ENCODE measurements around the gene PDK4.
A peak's percentile ranks its signal among the peaks of the same experiment; 100 is the strongest.

PDK4 gene

DNA sequence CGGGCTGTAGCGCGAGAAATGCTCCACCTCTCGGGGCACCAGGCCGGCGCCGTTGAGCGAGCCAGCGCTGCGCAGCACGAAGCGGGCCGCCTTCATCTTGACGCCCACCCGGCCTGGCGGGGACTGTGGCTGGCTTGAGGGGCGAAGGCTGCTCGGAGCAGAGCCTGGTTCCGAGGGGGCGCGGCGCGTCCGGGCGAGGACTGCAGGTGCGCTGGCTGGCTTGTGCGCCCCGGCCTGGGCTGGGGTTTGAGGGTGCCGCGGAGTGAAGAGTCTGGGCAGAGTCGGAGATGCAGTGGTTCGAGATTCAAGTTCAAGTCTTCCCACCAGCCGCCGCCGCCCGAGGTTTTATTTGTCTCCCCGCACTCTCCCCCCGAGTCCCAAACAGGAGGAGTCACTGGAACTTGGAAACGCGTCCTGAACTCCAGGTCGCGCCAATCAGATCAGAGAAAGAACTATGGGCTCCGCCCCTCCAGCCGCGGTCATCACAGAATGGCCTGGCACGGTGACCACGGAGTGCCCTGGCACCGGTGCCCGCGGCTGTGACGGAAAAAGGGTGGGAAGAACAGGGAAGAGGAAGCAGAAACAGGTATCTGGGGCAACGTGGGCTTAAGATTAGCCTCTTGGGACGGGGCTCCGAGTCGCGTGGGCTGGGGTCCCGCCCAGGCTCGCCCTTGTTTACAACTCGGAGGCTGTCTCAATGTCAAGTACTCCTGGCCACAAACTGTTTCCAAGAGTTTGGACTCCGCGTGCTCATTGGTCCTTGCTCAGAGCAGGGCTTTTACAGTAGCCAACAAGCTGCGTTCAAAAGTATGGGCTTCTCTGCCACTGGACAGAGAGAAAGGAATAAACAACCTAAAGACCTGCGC is at the start of gene PDK4:
PDK4 (minus strand) TSS at position 319 of the 866 bp plus-strand sequence; CDS start at position 96, 223 bp downstream.
- intact Hi-C loops (cut with DNase I): loop anchor here (5.0 kb wide), 2 partner anchors 49 to 91 kb away; no protein-coding TSS in a partner anchor
- DNase-seq: peak; percentile 79 to 99 (median 92)

DNA sequence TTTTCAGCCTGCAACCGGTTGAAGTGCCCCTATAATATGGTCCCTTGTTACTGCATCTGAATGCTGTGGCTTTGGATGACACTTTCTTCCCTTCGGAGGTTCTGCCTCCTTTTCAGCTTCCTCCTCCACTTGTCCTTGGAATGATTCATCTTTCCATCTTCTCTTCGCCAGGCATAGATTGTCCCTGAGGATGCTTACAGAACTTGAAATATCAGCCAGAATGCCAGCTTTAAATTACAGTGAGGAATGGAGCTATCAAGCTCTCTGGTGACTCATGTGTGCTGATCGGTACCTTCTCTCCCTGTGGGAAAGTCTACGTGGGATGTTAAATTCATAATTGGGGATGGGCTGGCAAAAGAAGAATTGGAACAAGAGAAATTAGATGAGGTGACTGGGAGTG is 45.9 kb upstream of the PDK4 start:
- DNase-seq: no peak
- intact Hi-C loops (cut with DNase I): no loop called here

DNA sequence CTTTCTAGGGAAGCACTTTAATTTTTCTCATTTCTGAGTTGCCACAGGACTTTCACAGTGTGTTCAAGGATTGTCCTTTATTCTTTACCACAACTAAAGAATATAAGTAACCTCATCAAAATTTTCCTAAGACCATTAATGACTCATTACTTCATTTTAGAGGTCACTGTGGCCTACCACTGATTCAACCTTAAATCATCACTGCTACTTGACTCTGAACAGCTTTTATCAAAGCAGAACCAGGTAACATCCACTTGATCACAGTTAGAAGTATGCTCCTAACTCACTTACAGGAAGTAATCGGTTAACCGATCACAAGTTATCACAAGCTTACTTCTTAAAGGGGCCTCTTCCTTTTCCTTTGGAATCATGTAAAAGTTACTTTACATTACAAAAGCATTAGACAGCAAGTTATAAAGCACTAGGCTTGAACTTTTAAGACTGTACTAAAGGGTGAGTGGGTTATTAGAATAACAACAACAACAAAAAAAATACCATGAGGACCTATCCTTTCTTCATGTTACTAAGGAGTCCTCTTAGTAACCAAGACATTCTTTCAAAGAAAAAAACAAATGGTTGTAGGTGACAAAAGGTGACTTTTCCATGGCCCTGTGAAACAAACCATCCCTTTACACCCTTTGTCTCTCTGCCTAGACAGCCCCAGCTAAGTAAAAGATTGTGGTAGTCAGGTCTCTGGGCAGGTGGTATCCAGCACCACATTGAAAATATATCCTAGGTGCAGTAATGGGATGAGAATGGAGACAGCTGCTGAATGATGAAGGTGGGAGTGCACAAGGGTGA is 40.0 kb upstream of the PDK4 start:
- no peak for DNase-seq
- intact Hi-C loops (cut with DNase I): no loop called here

DNA sequence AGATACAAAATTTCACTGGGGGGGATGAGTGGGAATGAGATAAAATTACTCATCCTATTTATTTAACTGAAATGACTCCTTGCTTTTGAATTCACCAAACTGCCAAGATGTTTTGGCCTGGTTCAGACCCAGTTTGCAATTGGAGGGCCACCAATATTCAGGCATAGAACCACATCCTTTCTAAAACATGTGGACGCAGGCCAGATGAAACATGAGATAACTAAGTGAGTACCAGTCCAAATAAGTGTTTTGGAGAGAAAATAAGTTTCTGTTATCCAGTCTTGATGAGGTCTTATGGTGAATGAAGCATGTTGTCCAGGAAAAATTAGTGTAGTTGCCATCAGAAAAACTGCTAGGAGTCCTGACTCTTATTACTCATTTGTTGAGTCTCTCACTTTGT is 36.3 kb upstream of the PDK4 start:
- intact Hi-C loops (cut with DNase I): no loop called here
- no peak for DNase-seq

DNA sequence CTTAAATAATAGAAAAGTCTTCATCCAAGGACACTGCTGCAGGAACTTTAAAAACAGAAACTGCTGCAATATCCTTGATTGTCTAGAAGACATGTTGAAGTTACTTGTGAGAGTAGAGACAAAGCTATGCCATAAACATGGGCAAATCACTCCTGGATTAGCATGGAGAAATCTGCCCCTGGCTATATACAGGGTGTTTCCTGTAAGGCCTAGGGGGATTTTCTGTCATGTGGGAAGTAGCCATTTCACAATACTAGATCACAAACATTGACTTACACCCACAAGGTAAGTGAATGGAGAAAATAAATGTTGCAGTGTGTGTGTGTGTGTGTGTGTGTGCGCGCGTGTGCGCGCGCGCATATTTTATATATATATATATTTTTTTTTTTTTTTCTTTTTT is 35.2 kb upstream of the PDK4 start:
- intact Hi-C loops (cut with DNase I): no loop called here
- DNase-seq: no peak

DNA sequence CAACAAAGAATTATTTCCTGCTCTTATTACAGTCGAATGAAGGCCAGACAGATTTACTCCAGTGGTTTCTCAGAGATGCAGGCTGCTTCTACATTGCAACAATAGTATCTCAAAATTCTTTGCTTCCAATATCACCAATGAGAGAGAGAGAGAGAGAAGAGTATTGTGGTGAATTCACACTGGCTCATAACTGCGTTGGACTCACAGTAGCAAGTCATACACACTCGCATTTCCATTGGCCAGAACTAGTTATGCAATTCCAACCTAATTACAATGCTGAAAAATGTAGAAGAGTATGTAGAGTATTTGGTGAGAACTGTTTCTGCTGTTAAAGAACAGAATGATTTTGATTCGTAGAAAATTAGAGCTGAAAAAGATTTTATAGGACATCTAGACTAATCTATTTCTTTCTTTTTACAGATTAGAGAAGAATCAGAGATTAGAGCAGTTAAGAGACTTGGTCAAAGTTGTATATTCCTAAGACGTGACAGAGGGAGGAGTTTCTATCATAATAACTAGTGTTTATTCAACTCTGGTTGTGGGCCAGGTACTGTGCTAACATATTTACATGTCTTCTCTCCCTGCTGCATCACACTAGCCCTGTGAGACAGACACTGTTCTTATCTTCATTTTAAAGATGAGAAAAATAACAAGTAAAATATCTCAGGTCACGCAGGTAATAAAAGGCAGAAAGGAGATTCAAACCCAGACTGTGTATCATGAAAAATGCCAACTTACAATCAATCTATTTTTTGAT is 34.6 kb upstream of the PDK4 start:
- DNase-seq: no peak
- intact Hi-C loops (cut with DNase I): no loop called here

DNA sequence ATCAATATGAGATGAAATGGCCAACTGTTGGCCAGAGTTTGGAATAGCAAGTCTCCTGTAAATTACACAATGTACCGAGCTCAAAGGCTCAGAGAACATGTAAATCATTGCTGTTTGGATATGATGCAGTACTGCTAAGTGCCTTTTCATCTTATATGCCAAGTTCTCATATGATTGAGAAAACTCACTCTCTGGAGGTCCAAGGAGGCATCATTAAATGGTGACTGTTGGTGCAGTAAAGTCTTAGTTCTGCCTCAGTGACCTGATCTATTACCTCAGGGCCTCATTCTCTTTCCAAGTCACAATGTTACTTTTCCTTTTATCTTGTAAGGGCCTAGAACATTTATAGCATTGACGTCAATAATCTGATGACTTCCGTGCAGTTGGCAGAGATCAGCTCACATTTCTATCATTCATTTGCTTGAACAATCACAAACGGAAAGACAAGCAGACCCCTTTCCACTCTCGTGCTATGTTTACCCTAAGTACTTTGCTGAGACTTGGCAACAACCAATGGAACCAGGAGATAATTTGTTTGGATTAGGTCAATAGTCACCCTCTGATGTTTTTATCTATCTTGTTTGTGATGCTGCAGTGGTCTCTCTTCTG is 32.6 kb upstream of the PDK4 start:
- DNase-seq: no peak
- intact Hi-C loops (cut with DNase I): no loop called here

DNA sequence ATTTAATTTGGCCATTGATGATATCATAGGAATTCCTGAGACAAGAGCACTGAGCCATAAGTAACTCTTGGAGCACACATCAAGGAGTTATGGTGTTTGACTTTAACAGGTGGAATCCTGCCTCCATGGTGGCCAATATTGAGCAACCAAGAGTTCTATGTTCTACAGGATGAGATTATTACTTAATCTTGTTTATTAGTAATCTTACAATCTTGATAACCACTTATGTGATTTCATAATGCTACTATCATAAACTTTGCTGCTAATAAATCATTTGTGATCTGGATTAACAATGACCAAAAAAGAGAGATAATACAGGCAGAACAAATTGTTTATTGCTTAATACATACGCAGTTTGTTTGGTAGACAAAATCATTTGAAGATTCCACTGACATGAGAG is 27.5 kb upstream of the PDK4 start:
- intact Hi-C loops (cut with DNase I): no loop called here
- no peak for DNase-seq

DNA sequence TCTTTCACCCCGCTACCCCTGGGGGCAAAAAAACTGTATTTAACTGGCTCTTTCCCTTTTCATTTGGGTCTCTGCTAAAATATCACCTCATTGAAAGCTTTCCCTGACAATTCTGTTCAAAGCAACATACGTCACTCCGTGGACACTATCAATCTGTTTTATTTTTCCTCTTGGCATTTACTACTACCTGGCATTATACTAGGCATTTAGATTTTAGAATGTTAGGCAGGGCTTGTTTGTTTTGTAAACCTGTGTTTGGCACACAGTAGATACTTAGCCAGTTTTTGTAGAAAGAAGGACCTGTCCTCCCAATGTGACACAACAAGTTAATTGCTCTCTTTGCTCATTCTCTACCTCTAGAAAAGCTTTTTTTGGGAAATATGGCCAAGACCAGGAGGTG is 26.5 kb upstream of the PDK4 start:
- DNase-seq: no peak
- intact Hi-C loops (cut with DNase I): no loop called here

DNA sequence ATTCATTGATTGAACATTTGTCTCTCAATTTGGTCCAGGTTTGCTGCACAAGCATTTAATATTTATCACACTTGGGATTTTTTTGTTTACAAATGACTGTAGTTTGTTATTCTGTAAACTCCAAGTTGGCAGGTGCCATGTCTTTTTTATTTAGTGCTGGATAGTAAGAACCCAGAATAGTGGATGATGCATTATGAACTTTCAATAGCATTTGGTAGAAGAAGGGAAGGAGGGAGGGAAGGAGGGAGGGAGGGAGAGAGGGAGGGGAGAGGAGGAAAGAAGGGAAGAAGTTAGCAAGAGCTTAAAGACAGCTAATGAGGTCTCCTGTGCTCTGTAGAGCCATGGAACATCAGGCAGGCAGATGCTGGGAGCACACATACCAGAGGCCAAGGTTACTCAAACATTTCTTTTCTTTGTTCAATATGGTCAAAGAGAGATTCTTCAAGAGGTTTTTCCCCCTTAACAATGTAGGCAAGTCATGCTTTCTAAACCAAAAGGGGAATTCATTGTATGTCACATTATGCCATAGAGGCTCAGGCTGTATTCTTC is 25.8 kb upstream of the PDK4 start:
- DNase-seq: no peak
- intact Hi-C loops (cut with DNase I): no loop called here

DNA sequence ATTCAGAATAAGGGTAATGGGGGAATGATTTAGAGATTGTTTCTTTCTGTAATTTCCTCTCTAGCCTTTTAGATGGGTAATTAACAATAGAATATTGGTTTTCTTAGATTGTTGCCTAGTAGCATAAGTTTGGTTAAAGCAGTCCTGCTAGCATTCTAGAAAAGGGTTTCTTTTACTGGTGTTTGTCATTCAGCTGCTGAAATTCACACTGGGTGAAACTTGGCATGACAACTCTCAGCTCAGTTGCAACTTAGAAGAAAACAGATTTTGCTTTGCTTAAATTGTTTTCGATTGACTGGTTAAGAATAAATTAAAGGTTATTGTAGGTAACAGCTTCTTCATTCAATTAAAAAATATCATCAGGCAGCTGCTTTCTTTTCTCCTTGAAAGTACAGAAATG is 25.1 kb upstream of the PDK4 start:
- intact Hi-C loops (cut with DNase I): no loop called here
- DNase-seq: no peak

DNA sequence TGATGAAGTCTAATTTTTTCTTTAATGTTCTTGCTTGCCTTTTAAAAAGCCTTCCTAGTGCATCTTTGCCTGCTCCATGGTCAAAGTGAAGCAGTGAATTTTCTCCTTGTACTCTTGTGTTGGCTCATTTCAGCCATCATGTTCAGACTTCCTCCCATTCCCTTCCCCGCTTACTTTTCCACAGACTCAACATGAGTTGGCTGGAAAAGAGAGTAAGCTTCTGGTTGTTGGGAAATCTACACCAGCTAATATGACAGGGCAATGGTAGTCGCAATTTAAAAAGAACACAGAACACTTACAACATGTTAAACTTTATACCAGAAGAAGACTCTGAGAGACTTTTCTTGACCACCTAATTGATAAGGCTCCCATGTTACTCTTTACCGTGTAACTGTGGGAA is 24.3 kb upstream of the PDK4 start:
- intact Hi-C loops (cut with DNase I): no loop called here
- DNase-seq: no peak

DNA sequence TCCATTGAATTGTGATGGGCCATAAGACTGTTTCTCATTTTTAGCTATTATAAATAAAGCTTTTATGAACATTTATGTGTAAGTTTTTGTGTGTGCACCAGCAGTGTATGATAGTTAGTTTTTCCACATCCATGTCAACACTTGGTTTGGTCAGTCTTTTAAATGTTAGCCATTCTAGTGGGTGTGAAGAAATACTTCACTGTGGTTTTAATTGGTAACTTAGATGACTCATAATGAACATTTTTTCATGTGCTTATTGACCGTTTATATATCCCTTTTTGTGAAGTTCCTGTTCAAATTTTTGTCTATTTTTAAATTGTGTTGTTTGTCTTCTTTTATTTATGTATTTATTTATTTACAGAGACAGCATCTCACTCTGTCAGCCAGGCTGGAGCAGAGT is 23.6 kb upstream of the PDK4 start:
- no peak for DNase-seq
- intact Hi-C loops (cut with DNase I): no loop called here

DNA sequence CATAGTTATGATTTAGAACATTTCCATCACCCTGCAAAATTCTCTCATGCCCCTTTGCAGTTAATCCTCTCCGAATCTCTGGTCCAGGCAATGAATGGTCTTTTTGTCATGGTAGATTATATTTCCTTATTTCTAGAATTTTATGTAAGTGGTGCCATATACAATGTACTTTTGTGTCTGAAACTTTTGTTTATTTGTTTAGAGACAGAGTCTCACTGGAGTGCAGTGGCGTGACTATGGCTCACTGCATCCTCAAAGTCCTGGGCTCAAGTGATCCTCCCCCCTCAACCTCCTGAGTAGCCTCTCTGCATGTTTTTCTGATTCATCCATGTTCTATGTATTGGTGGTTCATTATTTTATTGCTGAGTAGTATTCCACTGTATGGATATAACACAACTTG is 23.2 kb upstream of the PDK4 start:
- peak in 1 of 10 donors; percentile 58 for DNase-seq
- intact Hi-C loops (cut with DNase I): no loop called here

DNA sequence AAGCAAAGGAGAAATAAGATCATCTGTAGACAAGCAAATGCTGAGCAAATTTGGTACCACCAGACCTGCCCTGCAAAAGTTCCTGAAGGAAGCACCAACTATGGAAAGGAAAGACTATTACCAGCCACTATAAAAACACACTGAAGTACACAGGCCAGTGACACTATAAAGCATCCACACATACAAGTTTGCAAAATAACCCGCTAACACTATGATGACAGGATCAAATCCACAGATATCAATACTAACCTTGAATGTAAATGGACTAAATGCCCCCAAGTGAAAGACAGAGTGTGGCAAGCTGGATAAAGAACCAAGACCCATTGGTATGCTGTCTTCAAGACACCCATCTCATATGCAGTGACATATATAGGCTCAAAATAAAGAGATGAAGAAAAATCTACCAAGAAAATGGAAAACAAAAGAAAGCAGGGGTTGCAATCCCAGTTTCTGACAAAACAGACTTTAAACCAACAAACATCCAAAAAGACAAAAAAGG is 18.2 kb upstream of the PDK4 start:
- intact Hi-C loops (cut with DNase I): no loop called here
- DNase-seq: no peak

DNA sequence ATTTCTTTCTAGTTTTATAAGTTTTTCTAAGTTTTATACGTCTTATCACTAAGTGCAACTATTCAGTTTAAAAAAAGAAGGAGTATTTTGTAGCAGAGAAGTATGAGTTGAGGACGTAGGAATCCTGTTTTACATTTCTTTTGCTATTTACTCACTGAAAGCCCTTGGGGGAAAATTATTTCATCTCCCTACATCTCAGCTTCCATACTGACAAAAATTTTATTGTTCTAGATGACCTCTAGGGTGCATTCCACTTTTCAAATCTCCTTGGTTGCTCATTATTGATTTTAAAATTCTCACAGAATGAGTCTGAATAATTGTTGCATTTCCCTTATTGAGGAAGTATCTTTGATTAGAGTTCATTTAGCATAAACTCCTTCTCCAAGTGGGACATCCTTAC is 14.9 kb upstream of the PDK4 start:
- DNase-seq: no peak
- intact Hi-C loops (cut with DNase I): no loop called here

DNA sequence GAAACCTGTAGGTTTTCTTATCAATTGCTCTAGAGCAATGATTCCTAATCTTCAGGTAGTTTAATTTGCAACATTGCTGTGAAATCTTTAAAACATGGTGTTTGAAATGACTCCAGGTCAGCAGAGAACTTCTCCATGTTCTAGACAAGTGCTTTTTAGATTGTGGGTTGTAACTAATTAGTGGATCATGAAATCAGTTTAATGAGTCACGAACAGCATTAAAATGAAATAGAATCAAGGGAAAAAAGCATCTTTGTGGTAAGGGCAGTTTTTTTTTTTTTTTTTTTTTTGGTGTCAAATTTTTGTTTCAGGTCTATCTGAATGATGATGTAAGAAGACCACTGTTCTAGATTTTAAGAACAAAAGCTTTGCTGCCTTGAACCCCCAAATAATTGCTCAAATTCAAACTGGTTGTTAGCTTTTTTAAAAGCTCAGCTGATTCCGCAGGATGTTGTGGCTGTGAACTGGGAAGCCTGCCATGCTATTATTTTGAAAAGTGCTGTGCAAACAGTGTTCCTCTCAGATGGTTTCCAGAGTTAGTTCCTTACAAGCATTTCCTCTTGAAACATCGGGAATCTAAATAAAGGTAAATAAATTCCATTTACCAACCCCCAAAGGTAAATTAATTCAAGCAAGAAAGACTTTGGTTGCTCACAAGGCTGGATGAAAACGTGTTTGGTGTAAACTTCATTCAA is 13.1 kb upstream of the PDK4 start:
- peak in 1 of 10 donors; percentile 21 for DNase-seq

DNA sequence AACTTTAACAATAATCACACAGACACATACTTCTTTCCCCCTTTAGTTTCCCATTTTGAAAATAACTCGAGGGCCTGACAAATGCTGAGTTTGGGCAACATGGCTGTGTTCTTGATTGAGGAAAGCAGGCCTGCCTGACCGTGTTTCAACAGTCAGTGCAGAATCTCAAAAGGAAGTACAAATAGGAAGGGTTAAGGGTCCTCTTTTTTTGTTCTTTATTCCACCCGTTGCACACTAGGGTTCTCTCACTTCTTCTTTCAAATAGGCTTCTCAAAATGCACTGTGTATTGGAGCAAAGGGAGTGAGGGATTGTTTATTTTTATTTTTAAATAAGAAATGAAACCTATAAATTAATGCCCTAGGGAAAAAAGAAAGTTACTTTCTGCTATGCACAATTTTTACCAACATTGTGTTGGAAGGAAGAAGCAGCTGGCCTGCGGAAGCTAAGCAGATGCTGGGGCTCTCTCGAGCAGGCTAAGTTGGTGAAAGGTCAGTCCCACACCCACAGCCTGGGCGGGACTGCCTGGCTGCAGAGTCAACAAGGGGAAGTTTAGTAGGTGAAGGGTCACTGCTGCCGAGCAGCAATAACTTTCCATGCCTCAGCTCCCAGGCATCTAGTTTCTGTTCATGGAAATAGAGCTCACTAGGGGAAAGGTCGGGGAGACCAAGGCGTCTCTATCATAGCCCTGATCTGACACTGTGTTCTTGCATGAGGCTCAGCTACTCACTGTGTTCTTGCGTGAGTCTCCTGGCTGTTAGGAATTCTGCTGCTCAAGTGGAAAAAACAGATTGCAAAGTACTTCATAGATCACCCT is 12.2 kb upstream of the PDK4 start:
- intact Hi-C loops (cut with DNase I): no loop called here
- peak; percentile 34 to 93 (median 60) for DNase-seq

More for the DNA sequence above, 13.1 kb upstream of the PDK4 start:
- intact Hi-C loops (cut with DNase I): no loop called here

DNA sequence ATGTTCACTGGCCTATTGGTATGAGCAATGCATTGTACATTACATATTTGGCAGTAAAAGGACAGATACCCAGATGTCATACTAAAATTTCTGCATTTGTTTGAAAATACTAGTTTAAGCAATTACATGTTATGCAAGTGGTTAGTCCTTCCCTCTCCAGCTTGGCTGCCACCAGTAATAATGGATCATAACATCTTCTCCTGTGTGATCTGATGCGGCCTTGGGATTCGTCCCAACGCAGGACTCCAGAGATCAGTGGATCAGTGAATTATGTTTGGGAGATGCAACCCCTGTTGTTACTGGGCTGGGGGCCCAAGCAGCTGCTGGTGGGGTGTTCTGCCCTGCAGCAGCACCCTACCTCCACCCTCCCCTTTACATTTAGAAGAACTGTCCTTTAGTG is 11.2 kb upstream of the PDK4 start:
- no peak for DNase-seq
- intact Hi-C loops (cut with DNase I): no loop called here
